H9 (cell line): Measurements from ENCODE around the gene PXDN. TPM values are rescaled to one million over a fixed set of nuclear protein-coding genes. Genes with fewer than 3 reads are reported as not detected.
A peak's percentile ranks its signal among the peaks of the same experiment; 100 is the strongest.

ENCODE experiments used
- DNase-seq: peaks from one replicate; pipeline ENCODE4 v3.0.0-alpha.2; 2017
- H2AFZ ChIP-seq: one replicate; pipeline ENCODE4 v1.6.1; 2013; ENCODE audit warnings: mild to moderate bottlenecking, low read length, control low read depth, moderate library complexity
- H2AK5ac ChIP-seq: 2 replicates; pipeline ENCODE4 v1.6.1; 2013; ENCODE audit warnings: low read length, control low read depth, mixed read lengths; ENCODE audit not compliant: insufficient read length
- H2BK120ac ChIP-seq: one replicate; pipeline ENCODE4 v1.6.1; 2013; ENCODE audit warnings: low read depth, mild to moderate bottlenecking, low read length, control low read depth, inconsistent platforms; ENCODE audit not compliant: poor library complexity, severe bottlenecking
- H2BK12ac ChIP-seq: 2 replicates; pipeline ENCODE4 v1.6.1; 2013; ENCODE audit warnings: low read length, control low read depth, mixed read lengths, low read depth; ENCODE audit not compliant: insufficient read length
- H2BK15ac ChIP-seq: 2 replicates; pipeline ENCODE4 v1.6.1; 2013; ENCODE audit warnings: low read depth, low read length, control low read depth
- H2BK20ac ChIP-seq: one replicate; pipeline ENCODE4 v1.6.1; 2013; ENCODE audit warnings: low read depth, mild to moderate bottlenecking, low read length, control low read depth, inconsistent platforms; ENCODE audit not compliant: poor library complexity, severe bottlenecking
- H2BK5ac ChIP-seq: 2 replicates; pipeline ENCODE4 v1.6.1; 2013; ENCODE audit warnings: low read length, control low read depth, mixed read lengths; ENCODE audit not compliant: insufficient read length
- H3K14ac ChIP-seq: 2 replicates; pipeline ENCODE4 v1.6.1; 2013; ENCODE audit warnings: low read length, control low read depth; ENCODE audit not compliant: insufficient read depth
- H3K18ac ChIP-seq: 2 replicates; pipeline ENCODE4 v1.6.1; 2013; ENCODE audit warnings: low read depth, mild to moderate bottlenecking, mixed read lengths, low read length, control low read depth; ENCODE audit not compliant: insufficient read length
- H3K23ac ChIP-seq: 2 replicates; pipeline ENCODE4 v1.6.1; 2013; ENCODE audit warnings: low read length, control low read depth, mixed read lengths, low read depth; ENCODE audit not compliant: insufficient read length
- H3K23me2 ChIP-seq: 2 replicates; pipeline ENCODE4 v1.6.1; 2013; ENCODE audit warnings: low read depth, mild to moderate bottlenecking, mixed read lengths, low read length, control low read depth; ENCODE audit not compliant: insufficient read length, poor library complexity, severe bottlenecking
- H3K27ac ChIP-seq: 2 replicates; pipeline ENCODE4 v1.5.1; 2013; ENCODE audit warnings: low read length, control low read depth, mixed read lengths, low read depth; ENCODE audit not compliant: insufficient read length
- H3K27me3 ChIP-seq: 2 replicates; pipeline ENCODE4 v1.6.1; 2013; ENCODE audit warnings: low read length, control low read depth, inconsistent platforms; ENCODE audit not compliant: insufficient read depth
- H3K4ac ChIP-seq: 2 replicates; pipeline ENCODE4 v1.6.1; 2013; ENCODE audit warnings: low read depth, mild to moderate bottlenecking, control low read depth, inconsistent platforms, low read length, moderate library complexity
- H3K4me1 ChIP-seq: 2 replicates; pipeline ENCODE4 v1.6.1; 2013; ENCODE audit warnings: low read length, control low read depth, inconsistent platforms; ENCODE audit not compliant: insufficient read depth
- H3K4me2 ChIP-seq: 2 replicates; pipeline ENCODE4 v1.6.1; 2013; ENCODE audit warnings: low read length, control low read depth, mixed read lengths; ENCODE audit not compliant: insufficient read length, insufficient read depth
- H3K56ac ChIP-seq: 2 replicates; pipeline ENCODE4 v1.6.1; 2013; ENCODE audit warnings: low read depth, mild to moderate bottlenecking, mixed read lengths, low read length, control low read depth; ENCODE audit not compliant: insufficient read length
- H3K79me1 ChIP-seq: 2 replicates; pipeline ENCODE4 v1.6.1; 2013; ENCODE audit warnings: low read depth, mild to moderate bottlenecking, moderate library complexity, low read length, control low read depth, inconsistent platforms; ENCODE audit not compliant: insufficient read depth, poor library complexity, severe bottlenecking
- H3K79me2 ChIP-seq: 2 replicates; pipeline ENCODE4 v1.6.1; 2013; ENCODE audit warnings: low read length, control low read depth, inconsistent platforms; ENCODE audit not compliant: insufficient read depth
- H3K9ac ChIP-seq: 2 replicates; pipeline ENCODE4 v1.6.1; 2013; ENCODE audit warnings: low read length, control low read depth, mixed read lengths; ENCODE audit not compliant: insufficient read length; ENCODE audit errors: extremely low read depth
- H3K9me3 ChIP-seq: one replicate; pipeline ENCODE4 v1.6.1; 2013; ENCODE audit warnings: low read depth, low read length, inconsistent platforms; ENCODE audit not compliant: control insufficient read depth
- H3T11ph ChIP-seq: one replicate; pipeline ENCODE4 v1.6.1; 2013; ENCODE audit warnings: mild to moderate bottlenecking, low read length, control low read depth, inconsistent platforms
- H4K20me1 ChIP-seq: one replicate; pipeline ENCODE4 v1.6.1; 2013; ENCODE audit not compliant: control insufficient read depth, insufficient read length, insufficient read depth
- H4K5ac ChIP-seq: 2 replicates; pipeline ENCODE4 v1.6.1; 2013; ENCODE audit warnings: low read depth, mild to moderate bottlenecking, mixed read lengths, low read length, control low read depth; ENCODE audit not compliant: insufficient read length
- H4K8ac ChIP-seq: replicated peaks from 2 replicates; pipeline ENCODE4 v1.6.1; 2013; ENCODE audit warnings: low read length, control low read depth, mixed read lengths, low read depth; ENCODE audit not compliant: insufficient read length
- H4K91ac ChIP-seq: 2 replicates; pipeline ENCODE4 v1.6.1; 2013; ENCODE audit warnings: low read depth, mild to moderate bottlenecking, moderate library complexity, mixed read lengths, low read length, control low read depth; ENCODE audit not compliant: insufficient read length
- H3K27ac Mint-ChIP-seq, 3 experiments: 2 replicates in 2 of 3; 3 replicates in 1 of 3; pipeline ENCODE4 v1.8.0; 2020 to 2021; ENCODE audit warnings: mixed read lengths in 3 of 3, mild to moderate bottlenecking in 1 of 3, moderate library complexity in 1 of 3
- H3K27me3 Mint-ChIP-seq: 2 replicates; pipeline ENCODE4 v1.8.0; 2021; ENCODE audit warnings: low read depth, mild to moderate bottlenecking, moderate library complexity, mixed read lengths
- H3K36me3 Mint-ChIP-seq, 3 experiments: 2 replicates in 2 of 3; 3 replicates in 1 of 3; pipeline ENCODE4 v1.8.0; 2020 to 2021; ENCODE audit warnings: low read depth in 3 of 3, mixed read lengths in 3 of 3; ENCODE audit not compliant: insufficient read depth in 1 of 3
- H3K4me1 Mint-ChIP-seq, 2 experiments: 2 replicates each; pipeline ENCODE4 v1.8.0; 2020; ENCODE audit warnings: mixed read lengths in 2 of 2
- H3K4me3 Mint-ChIP-seq, 2 experiments: 2 replicates in 1 of 2; 3 replicates in 1 of 2; pipeline ENCODE4 v1.8.0; 2020 to 2021; ENCODE audit warnings: mild to moderate bottlenecking in 2 of 2, mixed read lengths in 2 of 2, moderate library complexity in 1 of 2
- H3K9me3 Mint-ChIP-seq, 2 experiments: 2 replicates in 1 of 2; 3 replicates in 1 of 2; pipeline ENCODE4 v1.8.0; 2020; ENCODE audit warnings: mild to moderate bottlenecking in 2 of 2, mixed read lengths in 2 of 2, moderate library complexity in 1 of 2
- WGBS: extraction: QIAGEN DNeasy Blood & Tissue Kit; methylation state at CpG from one replicate; pipeline ENCODE4 v1.1.7; 2013; ENCODE audit warnings: missing lambda C conversion rate, low lambda C conversion rate, mixed read lengths; ENCODE audit not compliant: insufficient read length; ENCODE audit errors: extremely low coverage; 5-methylcytosine and 5-hydroxymethylcytosine counted together
- total RNA-seq: library from RNA; stranded (reverse); gene quantifications from 2 replicates; pipeline ENCODE4 v1.2.1, GENCODE V29; 2021
- TF ChIP-seq, protein P1 (sequence below): fragments of 200-600 bp; sonication (generic); conservative IDR thresholded peaks from 3 replicates; pipeline ENCODE4 v1.8.0; 2021; ENCODE audit warnings: antibody characterized with exemption, mild to moderate bottlenecking

The PXDN gene
- total RNA-seq, 1 experiment from 2014 or later: 146 TPM

DNA sequence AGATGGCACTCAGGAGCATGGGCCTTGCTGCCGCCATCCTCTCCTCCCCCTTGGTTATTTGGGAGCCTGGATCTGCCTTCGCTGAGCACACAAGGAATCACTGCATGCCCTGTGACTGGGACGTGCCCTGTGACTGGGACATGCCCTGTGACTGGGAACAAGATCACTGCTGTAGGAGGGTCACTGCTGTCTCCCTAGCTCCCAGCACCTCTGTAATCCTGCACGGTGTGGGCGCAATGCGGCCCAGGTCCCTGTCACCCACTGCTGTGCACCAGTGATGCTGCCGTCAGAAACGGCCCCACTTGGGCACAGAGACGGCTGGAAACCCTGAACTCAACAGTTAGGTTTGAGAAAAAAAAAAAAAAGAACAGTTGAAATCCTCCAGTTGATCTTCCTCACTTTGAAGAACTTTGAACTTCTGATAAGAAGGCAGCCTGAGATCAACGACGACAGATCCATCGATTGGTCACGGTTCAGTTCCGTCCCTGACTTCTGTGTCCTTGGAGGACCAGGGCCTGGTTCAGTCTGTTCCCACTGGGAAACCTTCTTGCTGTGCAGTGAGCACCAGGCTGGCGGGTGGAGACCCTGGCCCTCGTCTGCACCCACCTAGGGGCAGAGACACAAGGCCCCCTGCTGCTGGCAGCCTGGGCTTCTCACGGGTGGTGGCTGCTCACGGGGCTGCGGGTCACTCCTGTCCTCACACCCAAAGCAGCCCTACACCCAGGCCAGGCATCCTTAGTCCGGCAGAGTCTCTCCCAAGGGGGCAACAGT is 125.9 kb downstream of the PXDN start:
- no peak overlapping the region for H2BK120ac ChIP-seq

More for the DNA sequence above, 125.9 kb downstream of the PXDN start:
- Histone ChIP-seq H3K23ac (no peak overlapping the region), H3T11ph (no peak overlapping the region), H3K4me2 (no peak overlapping the region), H3K9me3 (no peaks in the 10 kb centered on the region), H2BK15ac (no peak overlapping the region), H3K56ac (no peak overlapping the region), H3K79me1 (no peaks in the 10 kb centered on the region), H3K4ac (no peak overlapping the region), H4K20me1 (no peaks in the 10 kb centered on the region), H3K18ac (peak overlapping the region; percentile 43), H2BK20ac (no peak overlapping the region), H3K79me2 (no peaks in the 10 kb centered on the region), H4K91ac (no peak overlapping the region), H3K9ac (no peak overlapping the region), H2AK5ac (no peak overlapping the region), H3K27ac (no peak overlapping the region), H2BK5ac (no peak overlapping the region), H3K27me3 (no peaks in the 10 kb centered on the region), H2AFZ (no peak overlapping the region), H3K14ac (no peak overlapping the region; the same call in 1 of the 2 replicates), H4K5ac (no peak overlapping the region), H3K4me1 (peaks cover 13% of the 10 kb centered on the region; the same call in 1 of the 2 replicates), H3K23me2 (no peaks in the 10 kb centered on the region), H2BK12ac (no peak overlapping the region), H4K8ac (no peak overlapping the region)
- Mint-ChIP-seq H3K36me3 (peaks cover 32 to 35% (median 32%) of the 10 kb centered on the region in 3 experiments), H3K27ac (peak overlapping the region in 1 of 3 experiments; percentile 64; a peak in 2 of 7 replicates), H3K27me3 (no peaks in the 10 kb centered on the region; the same call in 1 of the 2 replicates), H3K4me3 (no peak overlapping the region), H3K9me3 (peaks cover 3 to 6% of the 10 kb centered on the region in 2 experiments; a peak in 3 of 5 replicates), H3K4me1 (peaks cover 52 to 59% of the 10 kb centered on the region in 2 experiments)
- no peak for DNase-seq
- WGBS: no CpG with 5 or more reads among the region's 20 CpGs
- TF ChIP-seq, protein P1, sequence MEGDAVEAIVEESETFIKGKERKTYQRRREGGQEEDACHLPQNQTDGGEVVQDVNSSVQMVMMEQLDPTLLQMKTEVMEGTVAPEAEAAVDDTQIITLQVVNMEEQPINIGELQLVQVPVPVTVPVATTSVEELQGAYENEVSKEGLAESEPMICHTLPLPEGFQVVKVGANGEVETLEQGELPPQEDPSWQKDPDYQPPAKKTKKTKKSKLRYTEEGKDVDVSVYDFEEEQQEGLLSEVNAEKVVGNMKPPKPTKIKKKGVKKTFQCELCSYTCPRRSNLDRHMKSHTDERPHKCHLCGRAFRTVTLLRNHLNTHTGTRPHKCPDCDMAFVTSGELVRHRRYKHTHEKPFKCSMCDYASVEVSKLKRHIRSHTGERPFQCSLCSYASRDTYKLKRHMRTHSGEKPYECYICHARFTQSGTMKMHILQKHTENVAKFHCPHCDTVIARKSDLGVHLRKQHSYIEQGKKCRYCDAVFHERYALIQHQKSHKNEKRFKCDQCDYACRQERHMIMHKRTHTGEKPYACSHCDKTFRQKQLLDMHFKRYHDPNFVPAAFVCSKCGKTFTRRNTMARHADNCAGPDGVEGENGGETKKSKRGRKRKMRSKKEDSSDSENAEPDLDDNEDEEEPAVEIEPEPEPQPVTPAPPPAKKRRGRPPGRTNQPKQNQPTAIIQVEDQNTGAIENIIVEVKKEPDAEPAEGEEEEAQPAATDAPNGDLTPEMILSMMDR: no peak
